ENCODE results near the gene GPS2.
A peak's percentile ranks its signal among the peaks of the same experiment; 100 is the strongest.

DNA sequence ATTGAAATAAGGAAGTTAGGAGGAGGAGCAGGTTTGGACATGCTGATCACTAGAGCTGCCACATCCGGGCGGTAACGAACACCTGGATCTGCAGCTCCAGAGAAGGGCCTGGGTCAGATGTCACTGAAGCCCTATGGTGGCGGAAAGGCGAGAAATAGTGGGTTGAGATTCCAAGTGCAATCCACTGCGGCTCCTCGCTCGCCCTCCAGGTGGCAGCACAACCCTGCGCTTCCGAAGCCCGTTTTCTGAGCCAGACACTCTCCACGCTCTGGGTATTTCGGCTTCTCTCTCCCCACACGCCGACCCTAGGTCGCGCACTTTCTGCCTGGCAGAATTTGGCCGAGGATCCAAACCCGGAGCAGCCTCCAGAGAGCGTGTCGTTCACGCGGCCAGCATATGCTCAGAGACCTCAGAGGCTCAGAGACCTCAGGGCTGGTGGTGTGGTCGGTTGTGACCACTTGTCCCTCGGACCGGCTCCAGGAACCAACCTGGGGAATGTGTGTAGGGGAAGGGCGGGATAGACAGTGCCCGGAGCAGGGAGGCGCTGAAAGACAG is 34.6 kb downstream of the GPS2 start:
- TF ChIP-seq, protein P1, sequence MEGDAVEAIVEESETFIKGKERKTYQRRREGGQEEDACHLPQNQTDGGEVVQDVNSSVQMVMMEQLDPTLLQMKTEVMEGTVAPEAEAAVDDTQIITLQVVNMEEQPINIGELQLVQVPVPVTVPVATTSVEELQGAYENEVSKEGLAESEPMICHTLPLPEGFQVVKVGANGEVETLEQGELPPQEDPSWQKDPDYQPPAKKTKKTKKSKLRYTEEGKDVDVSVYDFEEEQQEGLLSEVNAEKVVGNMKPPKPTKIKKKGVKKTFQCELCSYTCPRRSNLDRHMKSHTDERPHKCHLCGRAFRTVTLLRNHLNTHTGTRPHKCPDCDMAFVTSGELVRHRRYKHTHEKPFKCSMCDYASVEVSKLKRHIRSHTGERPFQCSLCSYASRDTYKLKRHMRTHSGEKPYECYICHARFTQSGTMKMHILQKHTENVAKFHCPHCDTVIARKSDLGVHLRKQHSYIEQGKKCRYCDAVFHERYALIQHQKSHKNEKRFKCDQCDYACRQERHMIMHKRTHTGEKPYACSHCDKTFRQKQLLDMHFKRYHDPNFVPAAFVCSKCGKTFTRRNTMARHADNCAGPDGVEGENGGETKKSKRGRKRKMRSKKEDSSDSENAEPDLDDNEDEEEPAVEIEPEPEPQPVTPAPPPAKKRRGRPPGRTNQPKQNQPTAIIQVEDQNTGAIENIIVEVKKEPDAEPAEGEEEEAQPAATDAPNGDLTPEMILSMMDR (conservative IDR thresholded peaks at IDR 0.05; ENCODE audit: low read length) = peak; percentile 93
- TF ChIP-seq EZH2phosphoT487 (IDR thresholded peaks at IDR 0.05; ENCODE audit: borderline replicate concordance) = no peak

All from Loucy (cell line).